CD8-positive, alpha-beta memory T cell (primary cell): ENCODE measurements around the gene REEP1. TPM values are rescaled to one million over a fixed set of nuclear protein-coding genes. Genes with fewer than 3 reads are reported as not detected.

ENCODE experiments used
- CTCF ChIA-PET: fragments of 350-600 bp; sonication (Branson Sonifier 250); formaldehyde crosslinking; loops from one replicate; lab custom pipeline; 2021; ENCODE audit warnings: antibody characterized with exemption; lab: Charles Lee
- POLR2A ChIA-PET: fragments of 350-600 bp; sonication (Branson Sonifier 250); formaldehyde crosslinking; loops from one replicate; lab custom pipeline; 2021; ENCODE audit warnings: antibody characterized with exemption; lab: Charles Lee
- DNase-seq, 5 donors: peaks; one replicate each; pipeline versions ENCODE4 v3.0.0 to v3.0.0-alpha.2; 2020 to 2022; ENCODE audit warnings: mixed read lengths in 1 of 5
- H3K27ac ChIP-seq: one replicate; pipeline ENCODE4 v1.7.0; 2013; ENCODE audit warnings: low read depth, mild to moderate bottlenecking, low read length, moderate library complexity
- H3K27me3 ChIP-seq: 2 replicates; pipeline ENCODE4 v1.7.0; 2013; ENCODE audit warnings: low read length, mild to moderate bottlenecking; ENCODE audit not compliant: insufficient read depth, poor library complexity, severe bottlenecking
- H3K36me3 ChIP-seq: 2 replicates; pipeline ENCODE4 v1.7.0; 2013; ENCODE audit warnings: mild to moderate bottlenecking, low read length, moderate library complexity; ENCODE audit not compliant: insufficient read depth
- H3K4me1 ChIP-seq: 2 replicates; pipeline ENCODE4 v1.7.0; 2013; ENCODE audit warnings: mild to moderate bottlenecking, low read length, moderate library complexity; ENCODE audit not compliant: insufficient read depth
- H3K4me3 ChIP-seq: 2 replicates; pipeline ENCODE4 v1.7.0; 2013; ENCODE audit warnings: mild to moderate bottlenecking, low read length
- H3K9me3 ChIP-seq: 2 replicates; pipeline ENCODE4 v1.7.0; 2013; ENCODE audit warnings: mild to moderate bottlenecking, low read length
- H3K27ac Mint-ChIP-seq, 8 donors: one replicate each; pipeline ENCODE4 v1.8.0; 2020 to 2021; ENCODE audit warnings: mixed read lengths in 8 of 8, mild to moderate bottlenecking in 6 of 8, inconsistent platforms in 3 of 8, moderate library complexity in 3 of 8
- H3K27me3 Mint-ChIP-seq, 2 donors: one replicate each; pipeline ENCODE4 v1.8.0; 2020 to 2021; ENCODE audit warnings: mixed read lengths in 2 of 2, mild to moderate bottlenecking in 1 of 2, moderate library complexity in 1 of 2
- H3K36me3 Mint-ChIP-seq, 3 donors: one replicate each; pipeline ENCODE4 v1.8.0; 2020 to 2021; ENCODE audit warnings: mixed read lengths in 3 of 3, inconsistent platforms in 1 of 3, mild to moderate bottlenecking in 1 of 3
- H3K4me1 Mint-ChIP-seq, 3 donors: one replicate each; pipeline ENCODE4 v1.8.0; 2020 to 2021; ENCODE audit warnings: mixed read lengths in 3 of 3, inconsistent platforms in 1 of 3, mild to moderate bottlenecking in 1 of 3
- H3K4me3 Mint-ChIP-seq, 7 donors: one replicate each; pipeline ENCODE4 v1.8.0; 2020 to 2021; ENCODE audit warnings: mixed read lengths in 7 of 7, mild to moderate bottlenecking in 6 of 7, moderate library complexity in 4 of 7, inconsistent platforms in 2 of 7
- H3K9me3 Mint-ChIP-seq, 5 donors: one replicate each; pipeline ENCODE4 v1.8.0; 2020 to 2022; ENCODE audit warnings: mixed read lengths in 5 of 5, mild to moderate bottlenecking in 3 of 5, moderate library complexity in 2 of 5, inconsistent platforms in 1 of 5
- polyA plus RNA-seq: library from polyadenylated mRNA; unstranded; fragments of 300-500 nt; fragmentation: Illumina TruSeq; gene quantifications from one replicate; pipeline ENCODE4 v1.2.3, GENCODE V29; 2021
- total RNA-seq, 2 experiments: library from RNA; stranded (reverse); gene quantifications; one replicate each; pipeline ENCODE4 v1.2.3, GENCODE V29; 2021

The REEP1 gene
- total and polyA plus RNA-seq, 3 experiments from 2014 or later, result 0.20 to 0.28 TPM; not detected in 1

- peaks cover 61 to 86% (median 81%) of the 10 kb centered on the region in 3 donors for H3K4me1 Mint-ChIP-seq
- no peaks in the 10 kb centered on the region for H3K9me3 ChIP-seq
- H3K4me3 Mint-ChIP-seq, result peak overlapping the region; percentile 19 to 82 (median 62)
- peaks cover 65% of the 10 kb centered on the region for H3K4me1 ChIP-seq
- DNase-seq, result peak in 2 of 5 donors; percentile 39 to 40
- POLR2A ChIA-PET, result interaction anchor here (0.6 to 1.9 kb wide), 3 partner anchors 9 to 255 kb away, joined by 3 to 8 read pairs (median 8); partner anchors contain the start of genes IMMT and KDM3A
- H3K36me3 Mint-ChIP-seq, result peaks cover 0 to 24% (median 4%) of the 10 kb centered on the region in 3 donors
- H3K4me3 ChIP-seq, result peak overlapping the region; percentile 29
- peak overlapping the region; percentile 32 for H3K27ac ChIP-seq
- no peaks in the 10 kb centered on the region for H3K36me3 ChIP-seq
- H3K27me3 Mint-ChIP-seq, result no peaks in the 10 kb centered on the region
- no peaks in the 10 kb centered on the region for H3K9me3 Mint-ChIP-seq
- peak overlapping the region; percentile 81 to 98 (median 84) for H3K27ac Mint-ChIP-seq
- no peaks in the 10 kb centered on the region for H3K27me3 ChIP-seq
- CTCF ChIA-PET, result interaction anchor here (0.6 to 2.1 kb wide), 3 partner anchors 9 to 255 kb away, joined by 3 to 8 read pairs (median 3); partner anchors contain the start of genes IMMT, KDM3A, POLR1A and PTCD3
These were observed 151.8 kb downstream of the REEP1 start for GRCh38 chr2:86185517-86186212.

GRCh38 chr2:86176597-86176996 lies 160.8 kb downstream of the REEP1 start:
- ChIA-PET POLR2A (no interaction called here), CTCF (no interaction called here)
- H3K4me1 ChIP-seq, result peaks cover 11% of the 10 kb centered on the region
- no peak overlapping the region for H3K27ac ChIP-seq
- H3K27me3 ChIP-seq, result no peaks in the 10 kb centered on the region
- Mint-ChIP-seq H3K27ac (peak overlapping the region in 2 of 8 donors; percentile 17 to 76), H3K4me3 (no peak overlapping the region), H3K36me3 (peaks cover 13 to 70% (median 13%) of the 10 kb centered on the region in 3 donors), H3K4me1 (peaks cover 26 to 47% (median 45%) of the 10 kb centered on the region in 3 donors), H3K9me3 (no peaks in the 10 kb centered on the region), H3K27me3 (no peaks in the 10 kb centered on the region)
- H3K36me3 ChIP-seq, result peaks cover 44% of the 10 kb centered on the region
- no peak for DNase-seq
- H3K4me3 ChIP-seq, result no peak overlapping the region
- H3K9me3 ChIP-seq, result no peaks in the 10 kb centered on the region

DNA sequence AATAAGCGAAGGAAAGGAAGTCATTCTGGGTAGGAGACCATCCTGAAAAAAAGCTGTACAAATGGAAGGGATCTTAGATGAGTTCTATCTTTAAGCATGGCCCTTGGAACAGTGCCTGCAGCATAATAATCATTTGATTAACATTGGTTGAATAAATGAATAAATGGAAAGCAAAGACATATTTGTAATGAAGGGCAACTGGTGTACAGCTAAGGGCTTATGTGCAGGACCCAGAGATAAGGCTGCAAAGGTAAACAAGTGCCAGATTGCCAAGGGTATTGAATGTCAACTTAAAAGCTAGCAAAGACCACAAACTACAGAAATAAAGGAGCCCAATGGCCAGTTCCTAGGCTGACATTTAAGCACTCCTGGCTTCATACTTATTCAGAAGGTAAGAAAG lies 161.6 kb downstream of the REEP1 start:
- Histone ChIP-seq H3K4me3 (no peak overlapping the region), H3K27ac (no peak overlapping the region), H3K27me3 (no peaks in the 10 kb centered on the region), H3K36me3 (peaks cover 49% of the 10 kb centered on the region), H3K9me3 (no peaks in the 10 kb centered on the region), H3K4me1 (peaks cover 7% of the 10 kb centered on the region)
- Mint-ChIP-seq H3K9me3 (no peaks in the 10 kb centered on the region), H3K36me3 (peaks cover 13 to 76% (median 16%) of the 10 kb centered on the region in 3 donors), H3K4me3 (no peak overlapping the region), H3K27me3 (no peaks in the 10 kb centered on the region), H3K27ac (peak overlapping the region in 4 of 8 donors; percentile 26 to 83 (median 56)), H3K4me1 (peaks cover 28 to 50% (median 42%) of the 10 kb centered on the region in 3 donors)
- CTCF ChIA-PET, result no interaction called here
- no peak for DNase-seq
- POLR2A ChIA-PET, result no interaction called here

DNA sequence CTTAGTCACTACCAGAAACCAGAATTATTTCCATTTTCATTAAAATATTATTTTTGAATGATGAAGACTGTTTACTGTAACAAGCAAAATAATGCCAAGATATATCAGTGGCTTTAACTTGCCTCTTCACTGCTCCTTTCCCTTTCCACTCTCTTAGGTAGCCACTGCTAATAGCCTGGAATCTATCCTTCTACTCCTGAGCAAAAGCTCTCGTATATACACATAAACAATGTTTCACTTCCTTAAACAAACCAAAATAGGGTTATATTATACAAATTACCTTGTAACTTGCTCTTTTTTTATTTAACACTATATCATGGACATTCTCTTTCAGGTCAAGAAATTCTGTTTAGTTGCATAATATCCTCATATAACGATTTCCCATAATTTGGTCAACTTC lies 163.0 kb downstream of the REEP1 start:
- POLR2A ChIA-PET, result no interaction called here
- H3K9me3 Mint-ChIP-seq, result no peaks in the 10 kb centered on the region

DNA sequence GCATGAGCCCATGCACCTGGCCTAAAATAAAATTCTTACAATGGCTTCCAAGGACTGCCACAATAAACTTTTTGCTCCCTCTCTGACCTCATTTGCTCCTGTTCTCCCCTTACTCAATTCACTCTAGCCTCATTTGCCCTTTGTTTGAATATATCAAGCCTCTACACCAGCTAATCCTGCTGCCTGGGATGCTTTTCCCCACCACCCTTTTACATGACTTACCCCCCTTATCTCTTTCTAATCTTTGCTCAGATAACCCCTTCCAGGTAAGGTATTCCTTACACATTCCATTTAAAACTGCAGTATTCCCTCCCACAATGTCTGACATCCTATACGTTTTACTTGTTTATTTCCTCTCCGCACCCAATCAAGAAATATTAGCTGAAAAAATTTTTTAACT lies 164.8 kb downstream of the REEP1 start:
- ChIA-PET CTCF (no interaction called here), POLR2A (no interaction called here)
- Histone ChIP-seq H3K27ac (no peak overlapping the region), H3K9me3 (no peaks in the 10 kb centered on the region), H3K36me3 (peaks cover 43% of the 10 kb centered on the region), H3K27me3 (no peaks in the 10 kb centered on the region), H3K4me3 (no peak overlapping the region), H3K4me1 (peaks cover 6% of the 10 kb centered on the region)
- H3K36me3 Mint-ChIP-seq, result peaks cover 13 to 80% (median 24%) of the 10 kb centered on the region in 3 donors
- H3K27me3 Mint-ChIP-seq, result no peaks in the 10 kb centered on the region
- H3K4me1 Mint-ChIP-seq, result peaks cover 33 to 54% (median 38%) of the 10 kb centered on the region in 3 donors
- H3K9me3 Mint-ChIP-seq, result peaks cover 0 to 1% (median 0%) of the 10 kb centered on the region in 5 donors
- DNase-seq, result no peak
- no peak overlapping the region for H3K27ac Mint-ChIP-seq
- no peak overlapping the region for H3K4me3 Mint-ChIP-seq

More for the DNA sequence above, 163.0 kb downstream of the REEP1 start:
- CTCF ChIA-PET, result no interaction called here
- no peak overlapping the region for H3K4me3 Mint-ChIP-seq
- no peak overlapping the region for H3K27ac ChIP-seq
- peaks cover 45% of the 10 kb centered on the region for H3K36me3 ChIP-seq
- H3K4me1 ChIP-seq, result peaks cover 6% of the 10 kb centered on the region
- H3K4me1 Mint-ChIP-seq, result peaks cover 32 to 52% (median 43%) of the 10 kb centered on the region in 3 donors
- H3K4me3 ChIP-seq, result no peak overlapping the region
- no peaks in the 10 kb centered on the region for H3K27me3 ChIP-seq
- peak overlapping the region in 2 of 8 donors; percentile 64 to 66 for H3K27ac Mint-ChIP-seq
- H3K36me3 Mint-ChIP-seq, result peaks cover 11 to 80% (median 18%) of the 10 kb centered on the region in 3 donors
- H3K27me3 Mint-ChIP-seq, result no peaks in the 10 kb centered on the region
- DNase-seq, result no peak
- no peaks in the 10 kb centered on the region for H3K9me3 ChIP-seq

- ChIA-PET CTCF (no interaction called here), POLR2A (no interaction called here)
- Mint-ChIP-seq H3K27ac (peak overlapping the region in 2 of 8 donors; percentile 66 to 76), H3K9me3 (peaks cover 0 to 1% (median 0%) of the 10 kb centered on the region in 5 donors), H3K4me1 (peaks cover 30 to 51% (median 31%) of the 10 kb centered on the region in 3 donors), H3K36me3 (peaks cover 18 to 74% (median 25%) of the 10 kb centered on the region in 3 donors), H3K27me3 (no peaks in the 10 kb centered on the region), H3K4me3 (no peak overlapping the region)
- Histone ChIP-seq H3K36me3 (peaks cover 38% of the 10 kb centered on the region), H3K27me3 (no peaks in the 10 kb centered on the region), H3K9me3 (no peaks in the 10 kb centered on the region), H3K4me1 (peaks cover 6% of the 10 kb centered on the region), H3K27ac (no peak overlapping the region), H3K4me3 (no peak overlapping the region)
- no peak for DNase-seq
These were observed 166.1 kb downstream of the REEP1 start for GRCh38 chr2:86171295-86171694.

GRCh38 chr2:86170449-86170848 lies 167.0 kb downstream of the REEP1 start:
- Histone ChIP-seq H3K9me3 (no peaks in the 10 kb centered on the region), H3K4me3 (no peak overlapping the region), H3K36me3 (peaks cover 35% of the 10 kb centered on the region), H3K4me1 (peaks cover under 1% of the 10 kb centered on the region), H3K27me3 (no peaks in the 10 kb centered on the region), H3K27ac (no peak overlapping the region)
- peaks cover 17 to 73% (median 23%) of the 10 kb centered on the region in 3 donors for H3K36me3 Mint-ChIP-seq
- CTCF ChIA-PET, result no interaction called here
- POLR2A ChIA-PET, result no interaction called here
- H3K27me3 Mint-ChIP-seq, result no peaks in the 10 kb centered on the region
- peaks cover 21 to 43% (median 24%) of the 10 kb centered on the region in 3 donors for H3K4me1 Mint-ChIP-seq
- peak overlapping the region in 1 of 7 donors; percentile 13 for H3K4me3 Mint-ChIP-seq
- peak overlapping the region in 5 of 8 donors; percentile 16 to 74 (median 66) for H3K27ac Mint-ChIP-seq
- DNase-seq, result peak in 1 of 5 donors; percentile 13
- H3K9me3 Mint-ChIP-seq, result peaks cover 0 to 1% (median 0%) of the 10 kb centered on the region in 5 donors
